ENCODE data around the gene ACACB.
"Not testable (repeated sequence)": the region's sequence is repeated elsewhere in the genome, so short reads cannot be mapped to it uniquely, and the experiment has no call there.

Gene ACACB

DNA sequence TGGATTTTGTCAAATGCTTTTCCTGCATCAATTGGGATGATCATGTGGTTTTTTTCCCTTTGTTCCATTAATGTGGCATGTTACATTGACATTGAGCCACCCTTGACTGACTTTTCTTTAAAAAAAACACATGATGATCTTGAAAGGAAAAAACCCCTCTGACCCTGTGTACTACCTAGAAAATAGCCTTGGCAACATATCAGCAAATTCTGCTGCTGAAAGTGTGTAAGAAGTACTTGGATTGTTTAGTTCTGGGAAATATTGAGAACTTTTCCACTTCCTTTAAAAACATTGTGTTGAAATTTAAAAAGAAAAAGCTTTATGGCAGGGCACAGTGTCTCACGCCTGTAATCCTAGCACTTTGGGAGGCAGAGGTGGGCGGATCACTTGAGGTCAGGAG, 20.7 kb downstream of the ACACB start:
- Histone ChIP-seq H3K4me1 (ENCODE audit: insufficient read depth, low read length) (no peaks in the 10 kb centered on the region), H3K4me3 (ENCODE audit: low read length) (no peak overlapping the region), H3K9me3 (ENCODE audit: low read length) (no peaks in the 10 kb centered on the region), H2AFZ (ENCODE audit: low read depth, low read length) (no peak overlapping the region), H3K27me3 (ENCODE audit: insufficient read depth, low read length) (peaks cover 3% of the 10 kb centered on the region), H3K36me3 (ENCODE audit: insufficient read depth, low read length) (no peaks in the 10 kb centered on the region)

GRCh38 chr12:109139360-109139759, 23.0 kb downstream of the ACACB start:
- H3K4me3 ChIP-seq (ENCODE audit: low read length) = no peak overlapping the region
- H3K36me3 ChIP-seq (ENCODE audit: insufficient read depth, low read length) = no peaks in the 10 kb centered on the region
- H3K4me1 ChIP-seq (ENCODE audit: insufficient read depth, low read length) = no peaks in the 10 kb centered on the region
- H3K27me3 ChIP-seq (ENCODE audit: insufficient read depth, low read length) = peaks cover 3% of the 10 kb centered on the region
- H3K9me3 ChIP-seq (ENCODE audit: low read length) = no peaks in the 10 kb centered on the region
- H2AFZ ChIP-seq (ENCODE audit: low read depth, low read length) = no peak overlapping the region

GRCh38 chr12:109139791-109140190, 23.4 kb downstream of the ACACB start:
- H3K9me3 ChIP-seq (ENCODE audit: low read length) = no peaks in the 10 kb centered on the region
- H3K36me3 ChIP-seq (ENCODE audit: insufficient read depth, low read length) = no peaks in the 10 kb centered on the region
- H2AFZ ChIP-seq (ENCODE audit: low read depth, low read length) = no peak overlapping the region
- no peaks in the 10 kb centered on the region for H3K4me1 ChIP-seq (ENCODE audit: insufficient read depth, low read length)
- peaks cover 3% of the 10 kb centered on the region for H3K27me3 ChIP-seq (ENCODE audit: insufficient read depth, low read length)
- no peak overlapping the region for H3K4me3 ChIP-seq (ENCODE audit: low read length)

DNA sequence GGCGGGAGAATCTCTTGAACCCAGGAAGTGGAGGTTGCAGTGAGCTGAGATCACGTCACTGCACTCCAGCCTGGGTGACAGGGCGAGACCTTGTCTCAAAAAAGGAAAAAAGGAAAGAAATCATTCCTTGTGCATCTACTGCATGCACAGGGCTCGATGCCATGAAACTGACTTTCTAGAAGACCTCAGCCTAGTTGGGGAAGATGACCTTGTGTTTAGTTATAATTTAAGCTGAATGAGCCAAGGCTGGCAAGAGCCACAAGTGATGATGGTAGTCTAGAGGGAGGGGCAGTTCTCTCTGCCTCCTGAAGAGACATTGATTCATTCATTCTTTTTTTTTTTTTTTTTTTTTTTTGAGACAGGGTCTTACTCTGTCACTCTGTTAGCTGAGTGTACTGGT, 24.2 kb downstream of the ACACB start:
- no peaks in the 10 kb centered on the region for H3K36me3 ChIP-seq (ENCODE audit: insufficient read depth, low read length)

DNA sequence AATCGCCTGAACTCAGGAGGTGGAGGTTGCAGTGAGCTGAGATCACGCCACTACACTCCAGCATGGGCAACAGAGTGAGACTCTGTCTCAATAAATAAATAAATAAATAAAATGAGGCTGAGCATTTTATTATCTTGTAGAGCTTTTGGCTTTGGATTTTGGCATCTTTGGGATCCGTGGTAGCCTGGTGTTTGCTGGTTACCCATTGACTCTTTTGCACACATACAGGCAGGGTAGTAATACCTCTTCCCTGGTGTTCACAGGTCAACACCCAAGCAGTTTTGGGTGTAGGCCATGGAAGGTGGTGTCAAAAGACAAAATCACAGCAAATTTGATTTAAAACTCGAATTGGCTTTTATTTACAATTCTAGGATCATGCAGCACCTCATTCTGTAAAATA, 27.8 kb downstream of the ACACB start:
- peaks cover 12% of the 10 kb centered on the region for H3K27me3 ChIP-seq (ENCODE audit: insufficient read depth, low read length)
- H2AFZ ChIP-seq (ENCODE audit: low read depth, low read length) = no peak overlapping the region

More for the DNA sequence above, 24.2 kb downstream of the ACACB start:
- H2AFZ ChIP-seq (ENCODE audit: low read depth, low read length) = no peak overlapping the region
- H3K4me3 ChIP-seq (ENCODE audit: low read length) = no peak overlapping the region
- no peaks in the 10 kb centered on the region for H3K4me1 ChIP-seq (ENCODE audit: insufficient read depth, low read length)
- H3K27me3 ChIP-seq (ENCODE audit: insufficient read depth, low read length) = peaks cover 3% of the 10 kb centered on the region
- no peaks in the 10 kb centered on the region for H3K9me3 ChIP-seq (ENCODE audit: low read length)

GRCh38 chr12:109147126-109147525, 30.7 kb downstream of the ACACB start:
- not testable (repeated sequence) for H3K4me3 ChIP-seq (ENCODE audit: low read length); H2AFZ ChIP-seq (ENCODE audit: low read depth, low read length); H3K36me3 ChIP-seq (ENCODE audit: insufficient read depth, low read length); H3K9me3 ChIP-seq (ENCODE audit: low read length); H3K4me1 ChIP-seq (ENCODE audit: insufficient read depth, low read length)
- peaks cover 21% of the 10 kb centered on the region for H3K27me3 ChIP-seq (ENCODE audit: insufficient read depth, low read length)

More for the DNA sequence above, 27.8 kb downstream of the ACACB start:
- Histone ChIP-seq H3K4me3 (ENCODE audit: low read length) (no peak overlapping the region), H3K36me3 (ENCODE audit: insufficient read depth, low read length) (no peaks in the 10 kb centered on the region), H3K4me1 (ENCODE audit: insufficient read depth, low read length) (no peaks in the 10 kb centered on the region), H3K9me3 (ENCODE audit: low read length) (no peaks in the 10 kb centered on the region)

DNA sequence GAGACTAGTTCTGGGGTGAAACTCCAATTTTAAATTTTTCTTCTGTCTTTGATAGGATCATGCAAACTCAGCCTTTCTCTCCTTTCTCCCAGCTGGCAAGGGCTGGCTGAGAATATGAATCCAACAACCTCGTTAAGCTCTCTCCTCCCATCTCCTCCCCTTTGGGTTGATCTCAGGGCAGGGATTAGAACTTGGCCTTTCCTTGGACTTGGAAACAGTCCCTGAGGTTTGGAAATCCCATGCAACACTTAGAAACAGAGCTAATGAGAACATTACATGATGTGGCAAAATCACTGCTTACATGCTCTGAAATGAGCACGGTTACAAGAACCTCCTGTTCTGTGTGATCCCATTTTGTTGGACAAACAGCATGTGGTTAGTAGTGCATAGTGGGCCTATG, 31.6 kb downstream of the ACACB start:
- Histone ChIP-seq H3K4me1 (ENCODE audit: insufficient read depth, low read length) (no peaks in the 10 kb centered on the region), H3K27me3 (ENCODE audit: insufficient read depth, low read length) (peaks cover 21% of the 10 kb centered on the region), H3K9me3 (ENCODE audit: low read length) (no peaks in the 10 kb centered on the region), H3K4me3 (ENCODE audit: low read length) (no peak overlapping the region), H2AFZ (ENCODE audit: low read depth, low read length) (no peak overlapping the region), H3K36me3 (ENCODE audit: insufficient read depth, low read length) (no peaks in the 10 kb centered on the region)

- peaks cover 21% of the 10 kb centered on the region for H3K27me3 ChIP-seq (ENCODE audit: insufficient read depth, low read length)
- H3K4me1 ChIP-seq (ENCODE audit: insufficient read depth, low read length) = peaks cover 6% of the 10 kb centered on the region
- no peak overlapping the region for H3K4me3 ChIP-seq (ENCODE audit: low read length)
- H2AFZ ChIP-seq (ENCODE audit: low read depth, low read length) = no peak overlapping the region
- no peaks in the 10 kb centered on the region for H3K36me3 ChIP-seq (ENCODE audit: insufficient read depth, low read length)
- H3K9me3 ChIP-seq (ENCODE audit: low read length) = no peaks in the 10 kb centered on the region
Observed at GRCh38 chr12:109150124-109150640, 33.8 kb downstream of the ACACB start.

DNA sequence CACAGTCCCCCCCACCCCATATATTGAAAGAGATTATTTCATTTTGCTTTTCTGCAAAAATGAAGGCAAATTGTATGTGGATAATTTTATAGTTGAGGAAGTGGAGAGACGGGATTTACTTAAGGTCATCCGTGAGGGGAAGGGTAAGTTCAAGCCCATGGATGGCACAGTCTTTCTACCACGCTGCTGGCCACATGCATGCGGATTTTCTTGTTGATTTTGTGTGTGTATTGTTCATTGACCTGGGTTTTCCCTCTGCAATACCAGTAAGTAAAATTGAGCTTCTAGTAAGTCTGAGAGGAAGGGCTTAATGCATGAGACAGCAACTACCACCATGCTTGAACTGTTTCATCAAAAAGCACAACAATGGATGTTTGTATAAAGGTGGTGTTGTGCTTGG, 35.1 kb downstream of the ACACB start:
- Histone ChIP-seq H3K4me3 (ENCODE audit: low read length) (no peak overlapping the region), H3K27me3 (ENCODE audit: insufficient read depth, low read length) (peaks cover 15% of the 10 kb centered on the region), H2AFZ (ENCODE audit: low read depth, low read length) (no peak overlapping the region), H3K9me3 (ENCODE audit: low read length) (no peaks in the 10 kb centered on the region), H3K36me3 (ENCODE audit: insufficient read depth, low read length) (no peaks in the 10 kb centered on the region), H3K4me1 (ENCODE audit: insufficient read depth, low read length) (peaks cover 6% of the 10 kb centered on the region)

DNA sequence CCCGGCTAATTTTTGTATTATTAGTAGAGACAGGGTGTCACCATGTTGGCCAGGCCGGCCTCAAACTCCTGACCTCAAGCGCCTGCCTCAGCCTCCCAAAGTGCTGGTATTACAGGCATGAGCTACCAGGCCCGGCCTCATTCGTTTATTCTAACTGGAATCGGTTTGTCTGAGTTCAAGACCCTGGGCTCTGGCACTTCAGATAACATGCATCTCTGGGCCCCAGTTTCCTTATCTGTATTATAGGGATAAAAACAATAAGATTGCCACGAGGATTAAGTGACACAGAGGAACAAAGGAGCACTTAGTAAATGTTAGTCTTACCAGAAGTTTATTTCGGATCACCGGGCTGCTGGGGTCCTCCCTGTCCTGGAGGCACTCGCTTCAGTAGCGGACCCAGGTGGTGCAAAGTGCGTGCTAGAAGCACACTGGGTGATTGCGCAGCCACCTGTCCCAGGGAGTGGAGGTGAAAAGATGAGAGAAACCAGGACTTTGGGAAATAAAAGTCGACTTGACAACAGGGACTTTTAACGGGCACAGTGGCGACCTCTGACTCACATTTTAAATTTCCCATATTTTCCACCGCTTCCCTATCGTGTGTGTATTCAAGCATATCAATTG, 37.5 kb downstream of the ACACB start:
- H3K36me3 ChIP-seq (ENCODE audit: insufficient read depth, low read length) = no peaks in the 10 kb centered on the region
- H2AFZ ChIP-seq (ENCODE audit: low read depth, low read length) = peak overlapping the region; percentile 97
- H3K9me3 ChIP-seq (ENCODE audit: low read length) = no peaks in the 10 kb centered on the region
- peak overlapping the region; percentile 82 for H3K4me3 ChIP-seq (ENCODE audit: low read length)
- peaks cover 12% of the 10 kb centered on the region for H3K27me3 ChIP-seq (ENCODE audit: insufficient read depth, low read length)
- peaks cover 6% of the 10 kb centered on the region for H3K4me1 ChIP-seq (ENCODE audit: insufficient read depth, low read length)

DNA sequence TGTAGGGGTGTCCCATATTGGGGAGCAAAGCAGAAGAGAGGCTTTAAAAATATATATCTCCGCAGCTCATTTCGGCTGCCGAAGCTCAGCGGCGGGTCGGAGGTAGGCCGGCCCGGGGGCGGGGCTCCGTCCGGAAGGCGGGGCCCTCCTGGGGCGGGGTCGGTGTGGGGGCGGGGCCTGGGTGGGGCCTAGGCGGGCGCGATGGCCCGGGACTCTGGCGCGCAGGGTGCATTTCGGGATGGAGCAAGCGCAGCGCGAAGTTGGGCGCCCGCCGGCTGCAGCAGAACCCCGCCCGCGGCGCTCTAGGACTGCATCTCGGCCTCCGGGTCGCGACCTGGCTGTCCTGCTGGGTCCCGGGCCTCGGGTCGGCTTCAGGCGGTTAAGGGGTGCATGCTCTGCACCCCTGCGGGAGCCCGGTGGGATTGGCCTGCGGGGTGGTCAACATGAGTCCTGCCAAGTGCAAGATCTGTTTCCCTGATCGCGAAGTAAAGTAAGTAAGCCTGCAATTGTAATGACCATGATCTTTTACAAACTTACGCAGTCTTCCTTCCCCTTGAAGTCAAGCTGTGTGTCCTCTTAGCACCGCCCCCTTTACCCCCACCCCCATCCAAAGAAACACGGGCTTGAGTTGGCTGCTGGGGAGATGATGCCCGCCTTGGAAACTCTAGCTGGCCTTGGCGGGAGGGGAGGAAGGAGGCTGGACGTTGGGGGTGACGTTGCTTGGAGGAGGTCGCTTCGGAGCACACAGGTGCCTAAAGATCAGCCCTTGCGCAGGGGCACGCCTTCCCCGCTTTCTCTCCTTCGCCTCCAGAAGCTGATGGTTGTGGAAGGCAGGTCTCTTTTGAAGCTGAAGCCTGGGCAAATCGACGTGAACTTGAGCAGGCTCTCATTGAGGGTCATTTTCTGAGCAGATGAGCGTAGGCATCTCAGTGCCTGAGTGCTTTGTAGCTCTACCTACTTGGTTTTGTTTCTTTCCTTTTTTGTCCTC, 38.4 kb downstream of the ACACB start:
- H3K36me3 ChIP-seq (ENCODE audit: insufficient read depth, low read length) = no peaks in the 10 kb centered on the region
- peak overlapping the region; percentile 97 for H2AFZ ChIP-seq (ENCODE audit: low read depth, low read length)
- H3K27me3 ChIP-seq (ENCODE audit: insufficient read depth, low read length) = peaks cover 8% of the 10 kb centered on the region
- peaks cover 6% of the 10 kb centered on the region for H3K4me1 ChIP-seq (ENCODE audit: insufficient read depth, low read length)
- no peaks in the 10 kb centered on the region for H3K9me3 ChIP-seq (ENCODE audit: low read length)
- peak overlapping the region; percentile 82 for H3K4me3 ChIP-seq (ENCODE audit: low read length)

GRCh38 chr12:109156036-109156435, 39.6 kb downstream of the ACACB start:
- Histone ChIP-seq H3K36me3 (ENCODE audit: insufficient read depth, low read length) (no peaks in the 10 kb centered on the region), H3K27me3 (ENCODE audit: insufficient read depth, low read length) (no peaks in the 10 kb centered on the region), H3K9me3 (ENCODE audit: low read length) (no peaks in the 10 kb centered on the region), H3K4me1 (ENCODE audit: insufficient read depth, low read length) (peaks cover 6% of the 10 kb centered on the region), H2AFZ (ENCODE audit: low read depth, low read length) (no peak overlapping the region), H3K4me3 (ENCODE audit: low read length) (no peak overlapping the region)

- H3K4me1 ChIP-seq (ENCODE audit: insufficient read depth, low read length) = peaks cover 6% of the 10 kb centered on the region
- no peak overlapping the region for H3K4me3 ChIP-seq (ENCODE audit: low read length)
- no peaks in the 10 kb centered on the region for H3K27me3 ChIP-seq (ENCODE audit: insufficient read depth, low read length)
- no peaks in the 10 kb centered on the region for H3K36me3 ChIP-seq (ENCODE audit: insufficient read depth, low read length)
- no peak overlapping the region for H2AFZ ChIP-seq (ENCODE audit: low read depth, low read length)
- H3K9me3 ChIP-seq (ENCODE audit: low read length) = no peaks in the 10 kb centered on the region
Observed at GRCh38 chr12:109156586-109156985, 40.2 kb downstream of the ACACB start.
